ENCODE results near the gene NCOA7. TPM values are rescaled to one million over a fixed set of nuclear protein-coding genes. Genes with fewer than 3 reads are reported as not detected.

Gene NCOA7
- total and polyA plus RNA-seq, 2 of the 8 experiments (the other 6 are each of a cell fraction or from before 2014, with no cell fraction given): 2.6 to 10.7 TPM

DNA sequence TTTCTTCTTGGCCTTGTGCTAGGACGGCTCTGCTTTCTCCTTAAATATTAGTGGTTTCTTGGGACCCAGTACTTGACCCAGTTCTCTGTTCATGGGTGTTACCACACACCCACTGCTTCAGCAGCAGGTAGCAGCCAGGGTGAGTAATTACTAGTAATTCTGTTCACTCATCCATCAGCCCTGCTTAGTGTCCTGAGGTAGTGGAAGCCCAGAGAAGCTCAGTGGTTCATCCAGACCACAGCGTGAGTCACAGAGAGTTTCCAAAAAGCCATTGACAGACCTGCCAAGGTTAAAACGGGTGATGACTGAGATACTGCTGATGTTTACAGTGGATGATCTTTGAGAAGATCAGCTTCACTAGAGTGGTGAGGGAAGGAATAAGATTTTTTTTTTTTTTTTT, 114.1 kb downstream of the NCOA7 start (continued):
- TF ChIP-seq, protein P1, sequence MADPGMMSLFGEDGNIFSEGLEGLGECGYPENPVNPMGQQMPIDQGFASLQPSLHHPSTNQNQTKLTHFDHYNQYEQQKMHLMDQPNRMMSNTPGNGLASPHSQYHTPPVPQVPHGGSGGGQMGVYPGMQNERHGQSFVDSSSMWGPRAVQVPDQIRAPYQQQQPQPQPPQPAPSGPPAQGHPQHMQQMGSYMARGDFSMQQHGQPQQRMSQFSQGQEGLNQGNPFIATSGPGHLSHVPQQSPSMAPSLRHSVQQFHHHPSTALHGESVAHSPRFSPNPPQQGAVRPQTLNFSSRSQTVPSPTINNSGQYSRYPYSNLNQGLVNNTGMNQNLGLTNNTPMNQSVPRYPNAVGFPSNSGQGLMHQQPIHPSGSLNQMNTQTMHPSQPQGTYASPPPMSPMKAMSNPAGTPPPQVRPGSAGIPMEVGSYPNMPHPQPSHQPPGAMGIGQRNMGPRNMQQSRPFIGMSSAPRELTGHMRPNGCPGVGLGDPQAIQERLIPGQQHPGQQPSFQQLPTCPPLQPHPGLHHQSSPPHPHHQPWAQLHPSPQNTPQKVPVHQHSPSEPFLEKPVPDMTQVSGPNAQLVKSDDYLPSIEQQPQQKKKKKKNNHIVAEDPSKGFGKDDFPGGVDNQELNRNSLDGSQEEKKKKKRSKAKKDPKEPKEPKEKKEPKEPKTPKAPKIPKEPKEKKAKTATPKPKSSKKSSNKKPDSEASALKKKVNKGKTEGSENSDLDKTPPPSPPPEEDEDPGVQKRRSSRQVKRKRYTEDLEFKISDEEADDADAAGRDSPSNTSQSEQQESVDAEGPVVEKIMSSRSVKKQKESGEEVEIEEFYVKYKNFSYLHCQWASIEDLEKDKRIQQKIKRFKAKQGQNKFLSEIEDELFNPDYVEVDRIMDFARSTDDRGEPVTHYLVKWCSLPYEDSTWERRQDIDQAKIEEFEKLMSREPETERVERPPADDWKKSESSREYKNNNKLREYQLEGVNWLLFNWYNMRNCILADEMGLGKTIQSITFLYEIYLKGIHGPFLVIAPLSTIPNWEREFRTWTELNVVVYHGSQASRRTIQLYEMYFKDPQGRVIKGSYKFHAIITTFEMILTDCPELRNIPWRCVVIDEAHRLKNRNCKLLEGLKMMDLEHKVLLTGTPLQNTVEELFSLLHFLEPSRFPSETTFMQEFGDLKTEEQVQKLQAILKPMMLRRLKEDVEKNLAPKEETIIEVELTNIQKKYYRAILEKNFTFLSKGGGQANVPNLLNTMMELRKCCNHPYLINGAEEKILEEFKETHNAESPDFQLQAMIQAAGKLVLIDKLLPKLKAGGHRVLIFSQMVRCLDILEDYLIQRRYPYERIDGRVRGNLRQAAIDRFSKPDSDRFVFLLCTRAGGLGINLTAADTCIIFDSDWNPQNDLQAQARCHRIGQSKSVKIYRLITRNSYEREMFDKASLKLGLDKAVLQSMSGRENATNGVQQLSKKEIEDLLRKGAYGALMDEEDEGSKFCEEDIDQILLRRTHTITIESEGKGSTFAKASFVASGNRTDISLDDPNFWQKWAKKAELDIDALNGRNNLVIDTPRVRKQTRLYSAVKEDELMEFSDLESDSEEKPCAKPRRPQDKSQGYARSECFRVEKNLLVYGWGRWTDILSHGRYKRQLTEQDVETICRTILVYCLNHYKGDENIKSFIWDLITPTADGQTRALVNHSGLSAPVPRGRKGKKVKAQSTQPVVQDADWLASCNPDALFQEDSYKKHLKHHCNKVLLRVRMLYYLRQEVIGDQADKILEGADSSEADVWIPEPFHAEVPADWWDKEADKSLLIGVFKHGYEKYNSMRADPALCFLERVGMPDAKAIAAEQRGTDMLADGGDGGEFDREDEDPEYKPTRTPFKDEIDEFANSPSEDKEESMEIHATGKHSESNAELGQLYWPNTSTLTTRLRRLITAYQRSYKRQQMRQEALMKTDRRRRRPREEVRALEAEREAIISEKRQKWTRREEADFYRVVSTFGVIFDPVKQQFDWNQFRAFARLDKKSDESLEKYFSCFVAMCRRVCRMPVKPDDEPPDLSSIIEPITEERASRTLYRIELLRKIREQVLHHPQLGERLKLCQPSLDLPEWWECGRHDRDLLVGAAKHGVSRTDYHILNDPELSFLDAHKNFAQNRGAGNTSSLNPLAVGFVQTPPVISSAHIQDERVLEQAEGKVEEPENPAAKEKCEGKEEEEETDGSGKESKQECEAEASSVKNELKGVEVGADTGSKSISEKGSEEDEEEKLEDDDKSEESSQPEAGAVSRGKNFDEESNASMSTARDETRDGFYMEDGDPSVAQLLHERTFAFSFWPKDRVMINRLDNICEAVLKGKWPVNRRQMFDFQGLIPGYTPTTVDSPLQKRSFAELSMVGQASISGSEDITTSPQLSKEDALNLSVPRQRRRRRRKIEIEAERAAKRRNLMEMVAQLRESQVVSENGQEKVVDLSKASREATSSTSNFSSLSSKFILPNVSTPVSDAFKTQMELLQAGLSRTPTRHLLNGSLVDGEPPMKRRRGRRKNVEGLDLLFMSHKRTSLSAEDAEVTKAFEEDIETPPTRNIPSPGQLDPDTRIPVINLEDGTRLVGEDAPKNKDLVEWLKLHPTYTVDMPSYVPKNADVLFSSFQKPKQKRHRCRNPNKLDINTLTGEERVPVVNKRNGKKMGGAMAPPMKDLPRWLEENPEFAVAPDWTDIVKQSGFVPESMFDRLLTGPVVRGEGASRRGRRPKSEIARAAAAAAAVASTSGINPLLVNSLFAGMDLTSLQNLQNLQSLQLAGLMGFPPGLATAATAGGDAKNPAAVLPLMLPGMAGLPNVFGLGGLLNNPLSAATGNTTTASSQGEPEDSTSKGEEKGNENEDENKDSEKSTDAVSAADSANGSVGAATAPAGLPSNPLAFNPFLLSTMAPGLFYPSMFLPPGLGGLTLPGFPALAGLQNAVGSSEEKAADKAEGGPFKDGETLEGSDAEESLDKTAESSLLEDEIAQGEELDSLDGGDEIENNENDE (IDR thresholded peaks at IDR 0.05; ENCODE audit: insufficient replicate concordance, low read length): no peak
- TF ChIP-seq CEBPB (IDR thresholded peaks at IDR 0.05; ENCODE audit: low read depth, low read length) (no peak), BACH1 (IDR thresholded peaks at IDR 0.05; ENCODE audit: low read length) (no peak), YY1 (IDR thresholded peaks at IDR 0.05; ENCODE audit: low read depth, low read length) (no peak)
- TF ChIP-seq, protein P2, sequence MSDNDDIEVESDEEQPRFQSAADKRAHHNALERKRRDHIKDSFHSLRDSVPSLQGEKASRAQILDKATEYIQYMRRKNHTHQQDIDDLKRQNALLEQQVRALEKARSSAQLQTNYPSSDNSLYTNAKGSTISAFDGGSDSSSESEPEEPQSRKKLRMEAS (IDR thresholded peaks at IDR 0.05): no peak
